HG02943 (cell line): ENCODE results near the gene GKN2.
A peak's percentile ranks its signal among the peaks of the same experiment; 100 is the strongest.

ENCODE experiments used
- ATAC-seq: cut with Tn5 transposase; IDR thresholded peaks from one replicate; pipeline ENCODE4 v1.9.1; 2021; ENCODE audit warnings: mild to moderate bottlenecking, low read depth, moderate library complexity; ENCODE audit not compliant: unreplicated experiment

Gene GKN2

GRCh38 chr2:68925295-68925896 is 27.3 kb downstream of the GKN2 start:
- ATAC-seq, result no peak

- no peak for ATAC-seq
Measured at GRCh38 chr2:68921646-68922045, 31.0 kb downstream of the GKN2 start.

- no peak for ATAC-seq
Measured at GRCh38 chr2:68920481-68921170, 32.1 kb downstream of the GKN2 start.

GRCh38 chr2:68918497-68918896 is 34.2 kb downstream of the GKN2 start:
- ATAC-seq, result no peak

GRCh38 chr2:68917034-68917718 is 35.5 kb downstream of the GKN2 start:
- ATAC-seq, result no peak

GRCh38 chr2:68916226-68916625 is 36.5 kb downstream of the GKN2 start:
- ATAC-seq, result no peak

GRCh38 chr2:68915393-68915792 is 37.3 kb downstream of the GKN2 start:
- ATAC-seq, result no peak

GRCh38 chr2:68913359-68913758 is 39.3 kb downstream of the GKN2 start:
- ATAC-seq, result no peak

GRCh38 chr2:68912732-68913131 is 40.0 kb downstream of the GKN2 start:
- no peak for ATAC-seq

GRCh38 chr2:68912111-68912510 is 40.6 kb downstream of the GKN2 start:
- no peak for ATAC-seq

GRCh38 chr2:68911709-68912108 is 41.0 kb downstream of the GKN2 start:
- no peak for ATAC-seq

GRCh38 chr2:68911246-68911645 is 41.4 kb downstream of the GKN2 start:
- ATAC-seq, result no peak

- no peak for ATAC-seq
Measured at GRCh38 chr2:68909793-68910674, 42.7 kb downstream of the GKN2 start.

- ATAC-seq, result peak; percentile 94
Measured at GRCh38 chr2:68908392-68908970, 44.2 kb downstream of the GKN2 start.

GRCh38 chr2:68907920-68908253 is 44.8 kb downstream of the GKN2 start:
- ATAC-seq, result peak; percentile 22

GRCh38 chr2:68907232-68907919 is 45.3 kb downstream of the GKN2 start:
- ATAC-seq, result no peak

GRCh38 chr2:68906716-68907115 is 46.0 kb downstream of the GKN2 start:
- no peak for ATAC-seq

GRCh38 chr2:68905116-68905515 is 47.6 kb downstream of the GKN2 start:
- no peak for ATAC-seq

GRCh38 chr2:68901561-68901960 is 51.1 kb downstream of the GKN2 start:
- no peak for ATAC-seq

GRCh38 chr2:68901199-68901514 is 51.5 kb downstream of the GKN2 start:
- ATAC-seq, result no peak
